ENCODE data around the gene CFAP77.

Gene CFAP77

GRCh38 chr9:132481053-132481849, 71.2 kb downstream of the CFAP77 start:
- no peaks in the 10 kb centered on the region for H3K36me3 ChIP-seq (ENCODE audit: control insufficient read depth, insufficient read depth, low read length)
- H3K27me3 ChIP-seq (replicated peaks; ENCODE audit: control insufficient read depth, insufficient read depth, low read length): peaks cover 1% of the 10 kb centered on the region
- no peak overlapping the region for H3K4me3 ChIP-seq (replicated peaks; ENCODE audit: low read depth, low read length)
- no peak for TF ChIP-seq CTCF (IDR thresholded peaks at IDR 0.05; ENCODE audit: insufficient read depth, low read length, poor library complexity, severe bottlenecking)
- DNase-seq (ENCODE audit: extremely low read depth, insufficient read length): no peak

- Histone ChIP-seq H3K36me3 (ENCODE audit: control insufficient read depth, insufficient read depth, low read length) (no peaks in the 10 kb centered on the region), H3K27me3 (replicated peaks; ENCODE audit: control insufficient read depth, insufficient read depth, low read length) (peaks cover 1% of the 10 kb centered on the region), H3K4me3 (replicated peaks; ENCODE audit: low read depth, low read length) (no peak overlapping the region)
- DNase-seq (ENCODE audit: extremely low read depth, insufficient read length): no peak
- no peak for TF ChIP-seq CTCF (IDR thresholded peaks at IDR 0.05; ENCODE audit: insufficient read depth, low read length, poor library complexity, severe bottlenecking)
Observed at GRCh38 chr9:132482196-132482813, 72.3 kb downstream of the CFAP77 start.

GRCh38 chr9:132485393-132485792, 75.4 kb downstream of the CFAP77 start:
- peaks cover 7% of the 10 kb centered on the region for H3K27me3 ChIP-seq (replicated peaks; ENCODE audit: control insufficient read depth, insufficient read depth, low read length)
- no peaks in the 10 kb centered on the region for H3K36me3 ChIP-seq (ENCODE audit: control insufficient read depth, insufficient read depth, low read length)
- TF ChIP-seq CTCF (IDR thresholded peaks at IDR 0.05; ENCODE audit: insufficient read depth, low read length, poor library complexity, severe bottlenecking): no peak

GRCh38 chr9:132486706-132487350, 76.8 kb downstream of the CFAP77 start:
- Histone ChIP-seq H3K27me3 (replicated peaks; ENCODE audit: control insufficient read depth, insufficient read depth, low read length) (peaks cover 7% of the 10 kb centered on the region), H3K4me3 (replicated peaks; ENCODE audit: low read depth, low read length) (no peak overlapping the region), H3K36me3 (ENCODE audit: control insufficient read depth, insufficient read depth, low read length) (no peaks in the 10 kb centered on the region)
- TF ChIP-seq CTCF (IDR thresholded peaks at IDR 0.05; ENCODE audit: insufficient read depth, low read length, poor library complexity, severe bottlenecking): no peak
- DNase-seq (ENCODE audit: extremely low read depth, insufficient read length): no peak

More at GRCh38 chr9:132485393-132485792, 75.4 kb downstream of the CFAP77 start:
- no peak for DNase-seq (ENCODE audit: extremely low read depth, insufficient read length)
- no peak overlapping the region for H3K4me3 ChIP-seq (replicated peaks; ENCODE audit: low read depth, low read length)

- TF ChIP-seq CTCF (IDR thresholded peaks at IDR 0.05; ENCODE audit: insufficient read depth, low read length, poor library complexity, severe bottlenecking): no peak
- H3K36me3 ChIP-seq (ENCODE audit: control insufficient read depth, insufficient read depth, low read length): no peaks in the 10 kb centered on the region
- no peak for DNase-seq (ENCODE audit: extremely low read depth, insufficient read length)
- H3K4me3 ChIP-seq (replicated peaks; ENCODE audit: low read depth, low read length): no peak overlapping the region
- peaks cover 7% of the 10 kb centered on the region for H3K27me3 ChIP-seq (replicated peaks; ENCODE audit: control insufficient read depth, insufficient read depth, low read length)
Observed at GRCh38 chr9:132487351-132487791, 77.4 kb downstream of the CFAP77 start.

Data from GM06990 (cell line).